Caco-2 (cell line): ENCODE results near the gene ITPR1. TPM values are rescaled to one million over a fixed set of nuclear protein-coding genes. Genes with fewer than 3 reads are reported as not detected.

Experiments used
- BruUV-seq: library from RNA; stranded (reverse); fragments of 400-500 nt; replicated peaks from 2 replicates; lab custom pipeline; 2021; lab: Mats Ljungman, UMichigan
- CTCF ChIA-PET: fragments of 300-600 bp; sonication (Branson Sonifier 250); formaldehyde crosslinking; loops from one replicate; lab custom pipeline; 2022; ENCODE audit warnings: antibody characterized with exemption; lab: Charles Lee
- POLR2A ChIA-PET: fragments of 300-600 bp; sonication (Branson Sonifier 250); formaldehyde crosslinking; loops from one replicate; lab custom pipeline; 2022; ENCODE audit warnings: antibody characterized with exemption; lab: Charles Lee
- DNase-seq, 2 experiments: peaks; one replicate each; pipeline versions ENCODE4 v3.0.0 to v3.0.0-alpha.2; 2020 to 2022
- H3K27me3 ChIP-seq: replicated peaks from 2 replicates; pipeline ENCODE4 v1.6.0; 2011; ENCODE audit warnings: low read length; ENCODE audit not compliant: control insufficient read depth, insufficient read depth
- H3K36me3 ChIP-seq: 2 replicates; pipeline ENCODE4 v1.5.1; 2011; ENCODE audit warnings: low read length; ENCODE audit not compliant: control insufficient read depth, insufficient read depth
- H3K4me1 ChIP-seq: fragments of 250-450 bp; sonication (Bioruptor Pico); 2 replicates; pipeline ENCODE4 v1.5.1; 2020; ENCODE audit warnings: mild to moderate bottlenecking
- H3K4me3 ChIP-seq: 2 replicates; pipeline ENCODE4 v1.5.1; 2011; ENCODE audit warnings: low read depth, mild to moderate bottlenecking, control low read depth, low read length
- H3K9me3 ChIP-seq: fragments of 250-450 bp; sonication (Bioruptor Pico); 2 replicates; pipeline ENCODE4 v1.5.1; 2020; ENCODE audit warnings: mild to moderate bottlenecking, moderate library complexity
- H3K27ac Mint-ChIP-seq: one replicate; pipeline ENCODE4 v1.8.0; 2022; ENCODE audit warnings: mixed read lengths; ENCODE audit not compliant: unreplicated experiment
- H3K27me3 Mint-ChIP-seq: one replicate; pipeline ENCODE4 v1.8.0; 2022; ENCODE audit warnings: mixed read lengths; ENCODE audit not compliant: insufficient read depth, unreplicated experiment
- H3K36me3 Mint-ChIP-seq: one replicate; pipeline ENCODE4 v1.8.0; 2022; ENCODE audit warnings: mild to moderate bottlenecking, mixed read lengths; ENCODE audit not compliant: insufficient read depth, unreplicated experiment
- H3K4me1 Mint-ChIP-seq: one replicate; pipeline ENCODE4 v1.8.0; 2022; ENCODE audit warnings: low read depth, mixed read lengths; ENCODE audit not compliant: unreplicated experiment
- H3K4me3 Mint-ChIP-seq: one replicate; pipeline ENCODE4 v1.8.0; 2022; ENCODE audit warnings: mild to moderate bottlenecking, moderate library complexity, mixed read lengths; ENCODE audit not compliant: unreplicated experiment
- H3K9me3 Mint-ChIP-seq: one replicate; pipeline ENCODE4 v1.8.0; 2022; ENCODE audit warnings: mixed read lengths; ENCODE audit not compliant: unreplicated experiment
- CTCF ChIP-seq, 2 experiments: fragments of 200-600 bp in 1 of 2; IDR thresholded peaks; 1 replicate in 1 of 2; 2 replicates in 1 of 2; pipeline versions ENCODE4 v1.5.1 to v1.8.0; 2011 to 2022; ENCODE audit warnings: antibody characterized with exemption in 1 of 2, control low read depth in 1 of 2, inconsistent platforms in 1 of 2, low read depth in 1 of 2, low read length in 1 of 2, mild to moderate bottlenecking in 1 of 2, moderate library complexity in 1 of 2; ENCODE audit not compliant: insufficient read depth in 1 of 2, severe bottlenecking in 1 of 2, unreplicated experiment in 1 of 2
- intact Hi-C: fragments of 100-400 bp; cut with micrococcal nuclease; formaldehyde crosslinking; loops from one replicate; pipeline ENCODE4 v1.10.0; 2022; ENCODE audit not compliant: unreplicated experiment
- total RNA-seq: library from RNA; stranded (reverse); gene quantifications from 2 replicates; pipeline ENCODE4 v1.2.3, GENCODE V29; 2022

Gene ITPR1
- total RNA-seq, 1 experiment from 2014 or later, result 10.4 TPM

GRCh38 chr3:4797201-4797705, 304.1 kb downstream of the ITPR1 start:
- intact Hi-C loops, result no loop called here
- H3K4me3 ChIP-seq, result no peak overlapping the region
- H3K36me3 Mint-ChIP-seq, result no peaks in the 10 kb centered on the region
- no peaks in the 10 kb centered on the region for H3K9me3 Mint-ChIP-seq
- POLR2A ChIA-PET, result no interaction called here
- H3K4me3 Mint-ChIP-seq, result no peak overlapping the region
- H3K4me1 Mint-ChIP-seq, result no peaks in the 10 kb centered on the region
- TF ChIP-seq CTCF (IDR thresholded peaks at IDR 0.05; ENCODE audit: insufficient read depth in 1 of 2, low read depth in 1 of 2, low read length in 1 of 2, severe bottlenecking in 1 of 2, unreplicated experiment in 1 of 2), result no peak
- H3K36me3 ChIP-seq, result no peaks in the 10 kb centered on the region
- CTCF ChIA-PET, result no interaction called here
- no TSS peak for BruUV-seq
- H3K4me1 ChIP-seq, result no peaks in the 10 kb centered on the region
- H3K27me3 ChIP-seq, result no peaks in the 10 kb centered on the region
- DNase-seq, result no peak
- no peaks in the 10 kb centered on the region for H3K9me3 ChIP-seq
- H3K27me3 Mint-ChIP-seq, result no peaks in the 10 kb centered on the region
- H3K27ac Mint-ChIP-seq, result no peak overlapping the region

DNA sequence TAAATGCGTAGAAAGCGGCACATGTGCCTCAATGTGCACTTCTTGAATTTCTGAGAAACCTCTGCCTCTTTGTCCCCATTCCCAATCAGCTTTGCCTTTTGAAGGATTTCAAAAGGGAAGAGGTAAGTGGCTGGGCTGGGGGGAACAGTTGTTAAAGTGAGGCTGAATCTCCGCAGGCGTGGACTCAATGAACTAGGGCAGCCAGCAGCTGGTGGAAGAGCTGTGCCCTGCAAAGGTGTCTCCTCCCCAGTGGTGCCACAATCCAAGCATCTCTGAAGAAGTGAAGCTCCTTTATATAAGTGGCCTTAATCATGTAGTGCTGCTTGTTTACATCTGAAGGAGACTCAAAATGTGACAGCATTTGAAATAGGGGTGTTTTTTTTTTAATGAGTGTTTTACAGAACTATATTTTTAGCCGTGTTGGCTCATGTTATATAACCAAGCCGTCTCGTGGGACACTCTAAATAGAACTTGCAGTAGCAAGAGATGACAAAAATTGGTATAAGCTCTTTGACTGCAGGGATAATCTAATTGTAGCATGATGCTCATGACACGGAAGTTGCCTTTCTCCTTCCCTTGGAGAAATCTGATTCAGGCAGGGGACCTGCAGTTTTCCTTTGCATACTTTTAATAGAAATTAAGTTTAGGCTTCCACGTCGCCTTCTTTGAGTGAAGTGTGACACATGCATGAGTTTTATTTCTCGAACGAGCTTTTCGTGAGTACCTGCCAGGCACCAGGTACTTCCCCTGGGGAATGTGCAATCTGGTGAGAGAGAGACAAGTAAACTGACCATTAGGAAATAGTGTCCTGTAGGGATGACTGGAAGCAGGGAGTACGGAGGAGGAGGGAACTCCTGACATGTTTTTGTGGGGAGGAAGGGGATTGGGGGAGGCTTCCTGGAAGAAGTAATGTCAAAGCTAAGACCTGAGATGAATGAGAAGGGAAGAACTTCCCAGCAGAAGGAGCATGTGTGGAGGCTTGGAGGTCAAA, 306.4 kb downstream of the ITPR1 start:
- peaks cover 5% of the 10 kb centered on the region for H3K36me3 Mint-ChIP-seq

GRCh38 chr3:4800595-4800994, 307.4 kb downstream of the ITPR1 start:
- DNase-seq, result no peak
- Histone ChIP-seq H3K4me3 (no peak overlapping the region), H3K4me1 (no peaks in the 10 kb centered on the region), H3K27me3 (no peaks in the 10 kb centered on the region), H3K36me3 (no peaks in the 10 kb centered on the region), H3K9me3 (no peaks in the 10 kb centered on the region)
- H3K4me3 Mint-ChIP-seq, result no peak overlapping the region
- intact Hi-C loops, result no loop called here
- POLR2A ChIA-PET, result no interaction called here
- TF ChIP-seq CTCF (IDR thresholded peaks at IDR 0.05; ENCODE audit: insufficient read depth in 1 of 2, low read depth in 1 of 2, low read length in 1 of 2, severe bottlenecking in 1 of 2, unreplicated experiment in 1 of 2), result no peak
- BruUV-seq, result no TSS peak
- peaks cover 5% of the 10 kb centered on the region for H3K36me3 Mint-ChIP-seq
- no peaks in the 10 kb centered on the region for H3K27me3 Mint-ChIP-seq
- CTCF ChIA-PET, result no interaction called here
- H3K4me1 Mint-ChIP-seq, result no peaks in the 10 kb centered on the region
- H3K27ac Mint-ChIP-seq, result no peak overlapping the region
- H3K9me3 Mint-ChIP-seq, result no peaks in the 10 kb centered on the region

More for the DNA sequence above, 306.4 kb downstream of the ITPR1 start:
- no TSS peak for BruUV-seq
- ChIA-PET CTCF (no interaction called here), POLR2A (no interaction called here)
- intact Hi-C loops, result no loop called here
- Histone ChIP-seq H3K9me3 (no peaks in the 10 kb centered on the region), H3K4me3 (no peak overlapping the region), H3K4me1 (no peaks in the 10 kb centered on the region), H3K36me3 (no peaks in the 10 kb centered on the region), H3K27me3 (no peaks in the 10 kb centered on the region)
- no peak overlapping the region for H3K4me3 Mint-ChIP-seq
- no peak for TF ChIP-seq CTCF (IDR thresholded peaks at IDR 0.05; ENCODE audit: insufficient read depth in 1 of 2, low read depth in 1 of 2, low read length in 1 of 2, severe bottlenecking in 1 of 2, unreplicated experiment in 1 of 2)
- no peaks in the 10 kb centered on the region for H3K4me1 Mint-ChIP-seq
- H3K9me3 Mint-ChIP-seq, result no peaks in the 10 kb centered on the region
- DNase-seq, result no peak
- H3K27me3 Mint-ChIP-seq, result no peaks in the 10 kb centered on the region
- H3K27ac Mint-ChIP-seq, result no peak overlapping the region
